ENCODE results near the gene TOP3B.

GRCh38 chr22:21929253-21929652, 53.3 kb downstream of the TOP3B start:
- TF ChIP-seq EZH2 (IDR thresholded peaks at IDR 0.05; ENCODE audit: low read length, unreplicated experiment) (no peak), CTCF (conservative IDR thresholded peaks at IDR 0.05; ENCODE audit: low read depth, low read length) (no peak), EZH2phosphoT487 (IDR thresholded peaks at IDR 0.05; ENCODE audit: borderline replicate concordance, low read length) (no peak)

Data from PC-3 (cell line).